PC-9 (cell line): Measurements from ENCODE around the gene KCNJ16. TPM values are rescaled to one million over a fixed set of nuclear protein-coding genes. Genes with fewer than 3 reads are reported as not detected.

ENCODE experiments used
- BruUV-seq: library from RNA; stranded (reverse); fragments of 400-500 nt; replicated peaks from 2 replicates; lab custom pipeline; 2021; lab: Mats Ljungman, UMichigan
- CTCF ChIA-PET: fragments of 300-600 bp; sonication (Branson Sonifier 250); formaldehyde crosslinking; loops from one replicate; lab custom pipeline; 2022; ENCODE audit warnings: antibody characterized with exemption; lab: Charles Lee
- POLR2A ChIA-PET: fragments of 300-600 bp; sonication (Branson Sonifier 250); formaldehyde crosslinking; loops from one replicate; lab custom pipeline; 2022; ENCODE audit warnings: antibody characterized with exemption; ENCODE audit not compliant: unreplicated experiment; lab: Charles Lee
- DNase-seq, 2 experiments: peaks; one replicate each; pipeline versions ENCODE4 v3.0.0 to v3.0.0-alpha.2; 2015 to 2022; ENCODE audit warnings: mixed read lengths in 1 of 2
- H2AFZ ChIP-seq: fragments of 200-600 bp; sonication (generic); 2 replicates; pipeline ENCODE4 v1.8.1; 2017; ENCODE audit warnings: antibody characterized with exemption
- H3F3A ChIP-seq: fragments of 200-600 bp; sonication (generic); 2 replicates; pipeline ENCODE4 v1.8.1; 2017; ENCODE audit warnings: antibody characterized with exemption, mild to moderate bottlenecking, low read depth; ENCODE audit not compliant: insufficient read depth
- H3K27ac ChIP-seq: fragments of 200-600 bp; sonication (generic); 2 replicates; pipeline ENCODE4 v1.6.1; 2016; ENCODE audit warnings: mixed run types
- H3K27me3 ChIP-seq: fragments of 200-600 bp; sonication (generic); 2 replicates; pipeline ENCODE4 v1.6.1; 2016; ENCODE audit warnings: low read depth, mixed run types; ENCODE audit not compliant: insufficient read depth
- H3K36me3 ChIP-seq: fragments of 200-600 bp; sonication (generic); 2 replicates; pipeline ENCODE4 v1.6.1; 2016; ENCODE audit warnings: low read depth, mixed run types
- H3K4me1 ChIP-seq: fragments of 200-600 bp; sonication (generic); replicated peaks from 2 replicates; pipeline ENCODE4 v1.6.1; 2016; ENCODE audit warnings: mixed run types; ENCODE audit not compliant: insufficient read depth
- H3K4me2 ChIP-seq: fragments of 200-600 bp; sonication (generic); 2 replicates; pipeline ENCODE4 v1.6.1; 2017; ENCODE audit warnings: mixed run types
- H3K4me3 ChIP-seq: fragments of 200-600 bp; sonication (generic); 2 replicates; pipeline ENCODE4 v1.6.1; 2016; ENCODE audit warnings: mixed run types
- H3K79me2 ChIP-seq: fragments of 200-600 bp; sonication (generic); 2 replicates; pipeline ENCODE4 v1.6.1; 2017; ENCODE audit warnings: low read depth, mixed run types
- H3K9me2 ChIP-seq: fragments of 200-600 bp; sonication (generic); 2 replicates; pipeline ENCODE4 v1.8.1; 2017; ENCODE audit warnings: mild to moderate bottlenecking; ENCODE audit not compliant: insufficient read depth
- H3K9me3 ChIP-seq: fragments of 200-600 bp; sonication (generic); 2 replicates; pipeline ENCODE4 v1.8.1; 2016; ENCODE audit warnings: low read depth; ENCODE audit not compliant: insufficient read depth
- H4K20me1 ChIP-seq: fragments of 200-600 bp; sonication (generic); 2 replicates; pipeline ENCODE4 v1.8.1; 2017; ENCODE audit not compliant: insufficient read depth
- CTCF ChIP-seq: fragments of 200-600 bp; sonication (generic); conservative IDR thresholded peaks from 2 replicates; pipeline ENCODE4 v1.6.1; 2017; ENCODE audit warnings: mixed run types, antibody characterized with exemption, mild to moderate bottlenecking, moderate library complexity
- EZH2 ChIP-seq: fragments of 200-600 bp; sonication (generic); IDR thresholded peaks from 2 replicates; pipeline ENCODE4 v1.8.0; 2017; ENCODE audit warnings: antibody characterized with exemption, low read depth
- intact Hi-C: fragments of 100-400 bp; cut with micrococcal nuclease; formaldehyde crosslinking; loops from one replicate; pipeline ENCODE4 v1.10.0; 2022; ENCODE audit not compliant: unreplicated experiment
- total RNA-seq: library from RNA; stranded (reverse); gene quantifications from 2 replicates; pipeline ENCODE4 v1.2.3, GENCODE V29; 2021

KCNJ16 gene
- total RNA-seq, 1 experiment from 2014 or later, result not detected

GRCh38 chr17:70105641-70106040, 30.6 kb downstream of the KCNJ16 start:
- H3K9me2 ChIP-seq, result no peaks in the 10 kb centered on the region; the same call in 1 of the 2 replicates
- no TSS peak for BruUV-seq

GRCh38 chr17:70106551-70106950, 31.5 kb downstream of the KCNJ16 start:
- intact Hi-C loops, result no loop called here
- Histone ChIP-seq H3K27ac (no peak overlapping the region), H3K4me2 (no peak overlapping the region), H3K4me1 (no peaks in the 10 kb centered on the region), H3K4me3 (no peak overlapping the region), H3K9me2 (no peaks in the 10 kb centered on the region; the same call in 1 of the 2 replicates), H3F3A (no peaks in the 10 kb centered on the region), H3K27me3 (no peaks in the 10 kb centered on the region), H3K9me3 (no peaks in the 10 kb centered on the region), H4K20me1 (no peaks in the 10 kb centered on the region), H2AFZ (no peak overlapping the region), H3K36me3 (no peaks in the 10 kb centered on the region), H3K79me2 (no peaks in the 10 kb centered on the region)
- no TSS peak for BruUV-seq
- no peak for TF ChIP-seq EZH2
- no peak for TF ChIP-seq CTCF
- ChIA-PET CTCF (no interaction called here), POLR2A (no interaction called here)
- no peak for DNase-seq

More at GRCh38 chr17:70105641-70106040, 30.6 kb downstream of the KCNJ16 start:
- no peak for DNase-seq
- no peaks in the 10 kb centered on the region for H3F3A ChIP-seq
- TF ChIP-seq EZH2, result no peak
- no peak for TF ChIP-seq CTCF
- no peaks in the 10 kb centered on the region for H3K4me1 ChIP-seq
- no peaks in the 10 kb centered on the region for H3K27me3 ChIP-seq
- no peak overlapping the region for H3K4me2 ChIP-seq
- no peaks in the 10 kb centered on the region for H3K36me3 ChIP-seq
- no peaks in the 10 kb centered on the region for H3K9me3 ChIP-seq
- H3K4me3 ChIP-seq, result no peak overlapping the region
- no peak overlapping the region for H3K27ac ChIP-seq
- ChIA-PET POLR2A (no interaction called here), CTCF (no interaction called here)
- intact Hi-C loops, result no loop called here
- H2AFZ ChIP-seq, result no peak overlapping the region
- no peaks in the 10 kb centered on the region for H4K20me1 ChIP-seq
- no peaks in the 10 kb centered on the region for H3K79me2 ChIP-seq

GRCh38 chr17:70107441-70107840, 32.4 kb downstream of the KCNJ16 start:
- CTCF ChIA-PET, result no interaction called here

More at GRCh38 chr17:70107441-70107840, 32.4 kb downstream of the KCNJ16 start:
- no TSS peak for BruUV-seq
- Histone ChIP-seq H4K20me1 (no peaks in the 10 kb centered on the region), H2AFZ (no peak overlapping the region), H3K9me2 (no peaks in the 10 kb centered on the region), H3K36me3 (no peaks in the 10 kb centered on the region), H3K27ac (no peak overlapping the region), H3K9me3 (no peaks in the 10 kb centered on the region), H3K4me1 (no peaks in the 10 kb centered on the region), H3F3A (no peaks in the 10 kb centered on the region), H3K4me3 (no peak overlapping the region), H3K79me2 (no peaks in the 10 kb centered on the region), H3K27me3 (no peaks in the 10 kb centered on the region), H3K4me2 (no peak overlapping the region)
- POLR2A ChIA-PET, result no interaction called here
- no peak for DNase-seq
- no peak for TF ChIP-seq CTCF
- TF ChIP-seq EZH2, result no peak
- intact Hi-C loops, result no loop called here
